Measurements from ENCODE around the gene NEK9. TPM values are rescaled to one million over a fixed set of nuclear protein-coding genes. Genes with fewer than 3 reads are reported as not detected.
A peak's percentile ranks its signal among the peaks of the same experiment; 100 is the strongest.

The NEK9 gene
- total RNA-seq, 1 experiment from 2014 or later: 56.5 TPM

GRCh38 chr14:75175677-75176141 is 48.9 kb upstream of the NEK9 start:
- H3K18ac ChIP-seq (ENCODE audit: insufficient read length, low read depth, low read length): no peak overlapping the region
- no peaks in the 10 kb centered on the region for H3K9me3 ChIP-seq (ENCODE audit: control insufficient read depth, low read depth, low read length)
- H2BK12ac ChIP-seq (ENCODE audit: insufficient read length, low read depth, low read length): no peak overlapping the region
- peak overlapping the region; percentile 95 for H3K4me2 ChIP-seq (ENCODE audit: insufficient read depth, insufficient read length, low read length)
- H3K9me3 Mint-ChIP-seq: no peaks in the 10 kb centered on the region
- no peak overlapping the region for H3K27ac ChIP-seq (ENCODE audit: insufficient read length, low read depth, low read length)
- WGBS (ENCODE audit: extremely low coverage, insufficient read length, low lambda C conversion rate): no CpG with 5 or more reads among the region's 10 CpGs
- no peak for TF ChIP-seq CTCF (conservative IDR thresholded peaks at IDR 0.05)
- H3K4me3 Mint-ChIP-seq: peak overlapping the region; percentile 96 to 98
- no peaks in the 10 kb centered on the region for H4K20me1 ChIP-seq (ENCODE audit: control insufficient read depth, insufficient read depth, insufficient read length)
- no peak for DNase-seq
- H3T11ph ChIP-seq (ENCODE audit: low read length): no peak overlapping the region
- no peak overlapping the region for H4K8ac ChIP-seq (replicated peaks; ENCODE audit: insufficient read length, low read depth, low read length)
- H3K4ac ChIP-seq (ENCODE audit: low read depth, low read length): no peak overlapping the region
- no peak overlapping the region for H2BK20ac ChIP-seq (ENCODE audit: low read depth, low read length, poor library complexity, severe bottlenecking)
- no peak overlapping the region for H3K23ac ChIP-seq (ENCODE audit: insufficient read length, low read depth, low read length)
- peaks cover 0 to 4% (median 0%) of the 10 kb centered on the region in 3 experiments; a peak in 1 of 7 replicates for H3K36me3 Mint-ChIP-seq (ENCODE audit: insufficient read depth in 1 of 3, low read depth in 3 of 3)
- H3K79me2 ChIP-seq (ENCODE audit: insufficient read depth, low read length): peaks cover 30% of the 10 kb centered on the region; the same call in 1 of the 2 replicates
- H4K5ac ChIP-seq (ENCODE audit: insufficient read length, low read depth, low read length): no peak overlapping the region
- H2AK5ac ChIP-seq (ENCODE audit: insufficient read length, low read length): no peak overlapping the region
- no peaks in the 10 kb centered on the region for H3K27me3 Mint-ChIP-seq (ENCODE audit: low read depth)
- H3K27ac Mint-ChIP-seq: peak overlapping the region; percentile 98 to 99 (median 99); a peak in 3 of 7 replicates
- no peak overlapping the region for H2BK120ac ChIP-seq (ENCODE audit: low read depth, low read length, poor library complexity, severe bottlenecking)
- H3K27me3 ChIP-seq (ENCODE audit: insufficient read depth, low read length): no peaks in the 10 kb centered on the region
- H3K4me1 ChIP-seq (ENCODE audit: insufficient read depth, low read length): no peaks in the 10 kb centered on the region
- H4K91ac ChIP-seq (ENCODE audit: insufficient read length, low read depth, low read length): no peak overlapping the region
- no peak overlapping the region for H3K56ac ChIP-seq (ENCODE audit: insufficient read length, low read depth, low read length)
- H3K23me2 ChIP-seq (ENCODE audit: insufficient read length, low read depth, low read length, poor library complexity, severe bottlenecking): no peaks in the 10 kb centered on the region
- H3K79me1 ChIP-seq (ENCODE audit: insufficient read depth, low read depth, low read length, poor library complexity, severe bottlenecking): peaks cover 4% of the 10 kb centered on the region
- no peak overlapping the region for H3K14ac ChIP-seq (ENCODE audit: insufficient read depth, low read length)
- peak overlapping the region; percentile 91 for H3K9ac ChIP-seq (ENCODE audit: extremely low read depth, insufficient read length, low read length)
- H2BK15ac ChIP-seq (ENCODE audit: low read depth, low read length): no peak overlapping the region
- no peak overlapping the region for H2AFZ ChIP-seq (ENCODE audit: low read length)
- H3K4me1 Mint-ChIP-seq: peaks cover 9 to 22% of the 10 kb centered on the region in 2 experiments
- no peak overlapping the region for H2BK5ac ChIP-seq (ENCODE audit: insufficient read length, low read length)
